A204.1 (cell line): Measurements from ENCODE around the gene ZFTA.
A peak's percentile ranks its signal among the peaks of the same experiment; 100 is the strongest.

ENCODE experiments used
- FAIRE-seq: peaks from 2 replicates; lab custom pipeline; 2012; peaks lifted over from hg19 to GRCh38; lab: Jason Lieb, UNC

ZFTA gene

DNA sequence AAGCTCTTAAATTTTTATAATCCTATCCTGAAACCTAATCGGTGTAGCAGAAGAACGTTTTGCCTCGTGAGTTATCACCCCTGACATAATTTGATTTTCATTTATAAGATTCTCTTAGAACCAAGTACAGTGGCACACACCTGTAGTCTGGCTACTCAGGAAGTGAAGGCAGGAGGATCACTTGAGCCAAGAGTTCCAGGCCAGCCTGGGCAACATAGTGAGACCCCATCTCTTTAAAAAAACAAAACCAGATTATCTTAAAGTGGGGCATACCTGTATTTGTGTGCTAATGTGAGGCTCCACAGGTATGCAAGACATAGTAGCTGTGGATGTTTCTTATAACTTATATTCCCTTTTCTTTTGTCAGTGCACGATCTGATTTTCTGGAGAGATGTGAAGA, 19.0 kb downstream of the ZFTA start:
- FAIRE-seq, result no peak

DNA sequence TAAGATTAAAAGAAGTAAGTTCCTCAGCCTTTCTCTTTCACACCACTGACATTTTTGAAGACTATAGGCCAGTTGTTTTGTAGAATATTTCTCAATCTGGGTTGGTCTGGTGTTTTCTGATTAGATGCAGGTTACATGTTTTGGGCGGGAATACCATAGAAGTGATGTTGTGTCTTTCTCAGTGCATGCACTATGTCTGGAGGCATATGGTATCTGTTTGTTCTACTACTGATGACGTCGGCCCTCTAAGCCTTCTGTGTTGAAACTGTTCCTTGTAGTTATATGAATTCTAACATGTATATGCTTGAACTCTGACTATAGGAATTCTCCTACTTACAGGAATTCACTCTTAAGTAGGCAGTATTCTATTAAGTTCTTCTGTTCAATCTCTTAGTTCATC, 21.6 kb downstream of the ZFTA start:
- FAIRE-seq, result no peak

DNA sequence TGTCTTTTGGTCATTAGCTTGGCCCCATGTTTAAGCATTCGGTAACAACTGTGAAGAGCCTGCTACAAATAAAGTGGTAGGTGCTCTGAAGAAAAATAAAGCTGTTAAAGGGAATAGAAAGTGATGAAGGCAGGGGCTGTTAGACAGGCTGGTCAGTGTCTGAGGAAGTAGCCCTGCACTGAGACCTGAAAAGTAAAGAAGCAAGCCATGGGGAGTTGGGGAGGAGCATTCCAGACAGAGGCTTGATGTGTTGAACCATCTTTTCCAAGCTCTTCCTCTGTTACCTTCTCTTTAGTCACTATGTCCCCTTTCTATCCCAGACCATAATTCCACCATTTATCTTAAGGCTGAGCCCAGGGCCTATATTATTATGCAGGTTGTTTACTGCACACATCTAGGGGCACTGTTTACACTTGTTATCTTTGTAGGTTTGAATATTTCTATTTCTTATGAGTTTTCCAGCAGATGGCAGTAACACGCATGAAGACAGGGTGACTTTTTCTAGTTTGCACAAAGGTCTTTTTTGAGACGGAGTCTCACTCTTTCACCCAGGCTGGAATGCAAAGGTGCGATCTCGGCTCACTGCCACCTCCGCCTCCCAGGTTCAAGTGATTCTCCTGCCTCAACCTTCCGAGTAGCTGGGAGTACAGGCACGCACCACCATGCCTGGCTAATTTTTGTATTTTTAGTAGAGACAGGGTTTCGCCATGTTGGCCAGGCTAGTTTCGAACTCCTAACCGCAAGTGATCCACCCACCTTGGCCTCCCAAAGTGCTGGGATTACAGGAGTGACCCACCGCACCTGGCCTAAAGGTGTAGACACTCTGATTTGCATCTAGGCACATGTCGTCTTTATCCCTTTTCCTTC, 23.0 kb downstream of the ZFTA start:
- no peak for FAIRE-seq

- FAIRE-seq, result peak; percentile 94
Measured at GRCh38 chr11:63738720-63739360, 29.7 kb downstream of the ZFTA start.

- FAIRE-seq, result no peak
Measured at GRCh38 chr11:63737718-63738117, 30.9 kb downstream of the ZFTA start.

DNA sequence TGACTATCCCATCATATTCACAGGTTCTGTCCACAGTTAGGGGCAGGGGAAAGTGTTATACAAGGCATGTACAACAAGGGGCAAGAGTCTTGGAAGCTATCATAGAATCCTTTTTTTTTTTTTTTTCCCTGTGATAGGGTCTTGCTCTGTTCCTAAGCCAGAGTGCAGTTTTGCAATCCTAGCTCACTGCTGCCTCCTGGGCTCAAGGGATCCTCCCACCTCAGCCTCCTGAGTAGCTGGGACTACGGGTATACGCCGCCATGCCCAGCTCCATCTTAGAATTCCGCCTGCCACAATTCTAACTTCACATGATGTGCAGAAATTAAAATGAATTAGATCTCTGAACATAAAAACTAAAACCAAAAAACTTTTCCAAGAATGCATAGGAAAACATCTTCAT, 31.7 kb downstream of the ZFTA start:
- FAIRE-seq, result no peak

DNA sequence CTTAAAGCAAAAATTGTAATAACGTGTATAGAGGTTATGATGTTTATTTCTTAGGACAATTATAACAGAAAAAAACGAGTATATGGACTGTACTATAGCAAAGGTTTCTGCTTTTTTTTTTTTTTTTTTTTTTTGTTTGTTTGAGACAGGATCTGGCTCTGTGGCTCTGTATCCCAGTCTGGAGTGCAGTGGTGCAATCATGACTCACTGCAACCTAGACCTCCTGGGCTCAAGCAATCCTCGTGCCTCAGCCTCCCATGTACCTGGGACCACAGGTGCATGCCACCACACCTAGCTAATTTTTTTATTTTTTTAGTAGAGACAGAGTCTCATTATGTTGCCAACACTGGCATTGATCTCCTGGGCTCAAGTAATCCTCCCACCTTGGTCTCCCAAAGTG, 39.2 kb downstream of the ZFTA start:
- no peak for FAIRE-seq

DNA sequence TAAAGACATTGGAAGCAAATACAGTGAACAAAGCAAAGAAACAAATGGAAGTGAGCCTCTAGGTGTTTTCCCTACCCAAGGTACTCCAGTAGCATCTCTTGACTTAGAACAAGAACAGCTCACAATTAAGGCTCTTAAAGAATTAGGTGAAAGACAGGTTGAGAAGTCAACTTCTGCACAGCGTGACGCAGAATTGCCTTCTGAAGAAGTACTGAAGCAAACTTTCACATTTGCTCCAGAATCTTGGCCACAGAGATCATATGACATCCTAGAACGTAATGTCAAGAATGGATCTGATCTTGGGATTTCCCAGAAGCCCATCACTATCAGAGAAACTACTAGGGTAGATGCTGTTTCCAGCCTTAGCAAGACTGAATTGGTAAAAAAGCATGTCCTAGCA, 48.0 kb downstream of the ZFTA start:
- FAIRE-seq, result no peak

DNA sequence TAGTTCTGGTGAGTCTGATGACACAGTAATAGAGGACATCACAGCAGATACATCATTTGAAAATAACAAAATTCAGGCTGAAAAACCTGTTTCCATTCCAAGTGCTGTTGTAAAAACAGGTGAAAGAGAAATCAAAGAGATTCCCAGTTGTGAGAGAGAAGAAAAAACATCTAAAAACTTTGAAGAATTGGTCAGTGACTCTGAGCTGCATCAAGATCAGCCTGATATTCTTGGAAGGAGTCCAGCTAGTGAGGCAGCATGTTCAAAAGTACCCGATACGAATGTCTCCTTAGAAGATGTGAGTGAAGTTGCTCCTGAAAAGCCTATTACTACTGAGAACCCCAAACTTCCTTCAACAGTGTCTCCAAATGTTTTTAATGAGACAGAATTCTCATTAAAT, 48.6 kb downstream of the ZFTA start:
- no peak for FAIRE-seq

- FAIRE-seq, result no peak
Measured at GRCh38 chr11:63719001-63719400, 49.6 kb downstream of the ZFTA start.
